Measurements from ENCODE around the gene JUP.

DNA sequence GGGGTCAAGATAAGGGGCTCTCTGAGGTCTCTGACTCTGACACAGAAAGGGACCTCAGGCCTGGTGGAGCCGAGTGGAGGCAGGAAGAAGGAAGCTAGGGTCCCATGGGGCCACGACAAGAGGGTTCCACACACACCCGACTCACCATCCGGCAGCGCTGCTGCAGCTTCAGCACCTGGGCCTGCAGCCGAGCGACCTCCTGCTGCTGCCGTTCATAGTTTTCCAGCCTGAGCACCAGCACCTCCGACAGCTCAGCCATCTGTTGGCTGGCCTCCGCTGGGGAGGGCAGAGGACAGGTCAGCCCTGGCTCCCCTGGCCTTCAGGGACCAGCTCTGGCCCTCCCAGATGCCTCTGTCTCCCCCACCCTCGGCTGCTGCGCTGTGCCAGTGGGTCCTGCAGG is 58.5 kb downstream of the JUP start:
- no peak for TF ChIP-seq ELF4 (IDR thresholded peaks at IDR 0.05)
- no peak for TF ChIP-seq BHLHE40 (IDR thresholded peaks at IDR 0.05; ENCODE audit: borderline replicate concordance)
- TF ChIP-seq FOXM1 (IDR thresholded peaks at IDR 0.05; ENCODE audit: borderline replicate concordance) = no peak
- TF ChIP-seq PKNOX1 (IDR thresholded peaks at IDR 0.05) = no peak
- no peak for TF ChIP-seq FOXA1 (IDR thresholded peaks at IDR 0.05)
- TF ChIP-seq SP1 (IDR thresholded peaks at IDR 0.05) = no peak
- TF ChIP-seq SUZ12 (IDR thresholded peaks at IDR 0.05) = no peak
- no peak for TF ChIP-seq HDGF (IDR thresholded peaks at IDR 0.05; ENCODE audit: borderline replicate concordance)
- no peak for TF ChIP-seq FOXK2 (IDR thresholded peaks at IDR 0.05)
- TF ChIP-seq TARDBP (IDR thresholded peaks at IDR 0.05) = no peak
- TF ChIP-seq NFRKB (IDR thresholded peaks at IDR 0.05) = no peak
- TF ChIP-seq L3MBTL2 (conservative IDR thresholded peaks at IDR 0.05) = no peak
- TF ChIP-seq ZNF384 (IDR thresholded peaks at IDR 0.05) = no peak
- TF ChIP-seq ARNT (IDR thresholded peaks at IDR 0.05) = no peak
